Right lung (tissue), 5 donors: Measurements from ENCODE around the gene ULK1. TPM values are rescaled to one million over a fixed set of nuclear protein-coding genes. Genes with fewer than 3 reads are reported as not detected.

Experiments
- DNase-seq, 2 donors: peaks; one replicate each; pipeline ENCODE4 v3.0.0-alpha.2; 2013
- polyA plus RNA-seq, 5 donors: library from polyadenylated mRNA; unstranded; fragments of 120-200 nt; gene quantifications; one replicate each; pipeline versions ENCODE4 v1.2.1 to v1.2.3, GENCODE V29; 2013; ENCODE audit warnings: inconsistent platforms in 1 of 5, low replicate concordance in 1 of 5; ENCODE audit not compliant: insufficient read length in 5 of 5, insufficient read depth in 1 of 5

The ULK1 gene
- polyA plus RNA-seq, 5 donors: 19.8 to 37.8 (median 27.7) TPM

DNA sequence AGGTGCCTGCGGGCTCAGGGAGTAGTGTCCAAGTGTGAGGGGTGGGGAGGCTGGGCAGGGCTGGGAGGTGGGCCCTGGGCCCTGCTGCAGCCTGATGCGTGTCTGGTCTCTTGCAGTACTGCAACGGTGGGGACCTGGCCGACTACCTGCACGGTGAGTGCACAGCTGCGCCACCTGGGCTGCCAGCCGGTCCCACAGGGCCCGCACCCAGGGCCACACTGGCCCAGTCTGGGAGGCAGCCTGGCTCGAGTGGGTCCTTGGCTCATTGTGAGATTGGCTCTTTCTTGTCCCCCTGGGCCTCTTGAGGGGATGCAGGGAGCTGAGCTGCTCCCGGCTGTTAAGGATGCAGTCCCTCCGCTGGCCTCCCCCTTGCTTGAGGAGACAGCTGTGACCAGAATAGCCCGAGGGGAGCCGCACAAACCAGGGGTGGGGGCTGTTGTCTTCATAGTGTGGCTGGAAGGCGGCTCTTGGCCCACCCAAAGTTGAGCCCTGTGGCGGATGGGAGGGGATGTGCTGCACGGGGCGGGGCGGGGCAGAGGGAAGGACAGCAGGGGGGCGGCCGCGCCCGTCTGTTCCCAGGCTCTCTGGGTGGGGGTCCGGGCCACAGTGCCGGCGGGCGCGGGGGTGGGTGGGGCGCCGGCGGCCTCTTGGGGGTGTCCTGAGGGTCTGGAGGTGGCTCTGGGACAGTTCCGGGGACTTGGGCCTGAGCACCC, 13.1 kb downstream of the ULK1 start:
- DNase-seq: no peak

- no peak for DNase-seq
Observed at GRCh38 chr12:131908092-131909080, 14.0 kb downstream of the ULK1 start.

GRCh38 chr12:131909081-131909751, 14.8 kb downstream of the ULK1 start:
- DNase-seq: no peak

GRCh38 chr12:131909752-131910219, 15.4 kb downstream of the ULK1 start:
- DNase-seq: no peak

- no peak for DNase-seq
Observed at GRCh38 chr12:131910302-131911027, 16.0 kb downstream of the ULK1 start.

DNA sequence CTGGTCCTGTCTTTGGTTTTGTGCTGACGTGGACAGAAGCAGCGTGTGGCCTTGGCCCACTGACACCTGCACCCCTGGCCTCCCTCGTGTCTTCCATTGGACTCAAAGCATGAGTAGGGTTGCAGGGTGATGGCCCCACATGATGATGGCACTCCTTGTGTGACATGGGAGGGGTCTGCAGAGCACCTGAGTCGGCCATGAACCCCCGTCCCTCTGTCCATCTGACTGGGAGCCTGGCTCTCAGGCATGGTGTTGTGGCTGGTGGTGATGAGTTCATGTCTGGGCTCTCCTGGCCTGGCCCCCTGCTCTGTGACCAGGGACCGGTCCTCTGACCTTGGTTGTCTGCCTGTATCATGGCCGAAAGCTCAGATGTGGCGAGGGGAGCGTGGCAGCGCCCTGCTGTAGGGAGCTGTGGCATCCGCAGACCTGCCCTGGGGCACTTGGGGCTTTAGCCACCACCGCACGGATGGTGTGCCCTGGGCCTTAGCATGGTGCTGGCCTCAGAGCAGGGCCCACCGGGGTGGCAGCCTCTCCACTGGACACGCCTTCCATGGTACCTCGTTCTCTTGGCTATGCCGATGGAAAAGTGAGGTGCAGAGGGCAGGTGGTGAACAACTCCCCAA, 16.7 kb downstream of the ULK1 start:
- no peak for DNase-seq

DNA sequence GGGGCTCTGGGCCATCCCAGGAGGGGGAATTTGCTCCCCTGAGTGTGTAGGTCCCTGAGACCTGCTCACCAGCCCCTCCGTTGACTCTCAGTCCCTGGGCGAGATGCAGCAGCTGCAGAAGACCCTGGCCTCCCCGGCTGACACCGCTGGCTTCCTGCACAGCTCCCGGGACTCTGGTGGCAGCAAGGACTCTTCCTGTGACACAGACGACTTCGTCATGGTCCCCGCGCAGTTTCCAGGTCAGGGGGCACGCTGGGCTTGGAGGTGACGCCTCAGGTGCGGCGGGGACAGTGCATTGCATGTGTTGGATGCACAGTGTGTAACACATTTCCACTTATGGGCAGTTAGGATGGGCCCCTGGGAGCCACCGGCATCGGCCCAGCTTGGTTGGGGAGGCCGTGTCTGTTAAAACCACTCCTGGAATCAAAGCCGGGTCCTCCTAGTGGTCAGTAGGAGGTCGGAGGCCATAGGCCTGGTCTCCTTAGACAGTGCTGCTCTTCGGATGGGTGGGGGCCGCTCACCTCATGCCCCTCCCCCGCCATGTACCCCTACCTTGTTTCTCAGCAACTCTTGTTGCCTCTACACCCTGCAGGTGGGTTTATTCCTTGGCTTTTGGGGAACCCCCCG, 17.5 kb downstream of the ULK1 start:
- DNase-seq: no peak

DNA sequence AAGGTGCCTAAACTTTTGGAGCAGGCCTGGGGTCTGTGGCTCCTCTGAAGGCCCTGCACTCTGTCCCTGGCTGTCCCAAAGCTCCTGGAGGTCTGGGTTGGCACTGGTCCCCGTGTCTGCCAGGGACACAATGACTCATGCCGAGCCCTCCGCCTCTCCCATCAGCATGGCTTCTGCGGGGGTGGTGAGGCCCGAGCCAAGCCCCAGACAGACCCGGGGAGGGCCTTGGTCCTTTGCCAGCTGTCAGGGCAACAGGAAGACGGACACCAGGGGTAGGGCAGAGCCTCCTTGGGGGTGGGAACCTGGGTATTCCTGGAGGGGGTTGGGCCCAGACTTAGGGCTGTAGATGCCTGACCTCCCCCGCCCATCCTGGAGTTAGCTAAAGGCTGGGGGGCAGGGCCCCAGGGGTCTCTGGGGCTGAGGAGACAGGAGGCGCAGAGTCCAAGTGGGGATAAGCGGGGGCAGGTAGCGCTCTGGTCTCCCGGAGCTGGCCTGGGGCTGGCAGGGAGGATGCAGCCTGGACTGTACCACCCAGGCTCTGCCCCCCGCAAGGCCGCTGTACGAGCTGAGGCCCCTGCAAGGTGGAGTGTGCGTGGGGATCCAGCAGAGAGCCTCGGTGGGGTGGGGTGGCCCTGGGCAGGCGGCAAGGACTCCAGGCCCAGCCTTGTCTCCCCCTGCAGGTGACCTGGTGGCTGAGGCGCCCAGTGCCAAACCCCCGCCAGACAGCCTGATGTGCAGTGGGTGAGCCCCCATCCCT, 18.3 kb downstream of the ULK1 start:
- no peak for DNase-seq

DNA sequence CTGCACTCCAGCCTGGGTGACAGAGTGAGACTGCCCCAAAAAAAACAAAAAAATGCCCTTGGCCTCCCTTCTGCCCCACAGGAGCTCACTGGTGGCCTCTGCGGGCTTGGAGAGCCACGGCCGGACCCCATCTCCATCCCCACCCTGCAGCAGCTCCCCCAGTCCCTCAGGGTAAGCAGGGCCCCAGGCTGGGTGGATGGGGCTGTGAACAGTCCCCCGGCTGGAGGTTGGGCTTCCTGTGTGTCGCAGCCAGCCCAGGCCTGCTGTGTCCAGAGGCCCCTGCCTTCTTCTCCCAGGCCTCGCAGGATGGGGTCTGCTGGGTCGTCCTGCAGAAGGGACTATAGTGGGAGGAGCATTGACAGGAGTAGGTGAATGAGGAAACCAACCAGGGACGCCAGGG, 19.2 kb downstream of the ULK1 start:
- DNase-seq: no peak

DNA sequence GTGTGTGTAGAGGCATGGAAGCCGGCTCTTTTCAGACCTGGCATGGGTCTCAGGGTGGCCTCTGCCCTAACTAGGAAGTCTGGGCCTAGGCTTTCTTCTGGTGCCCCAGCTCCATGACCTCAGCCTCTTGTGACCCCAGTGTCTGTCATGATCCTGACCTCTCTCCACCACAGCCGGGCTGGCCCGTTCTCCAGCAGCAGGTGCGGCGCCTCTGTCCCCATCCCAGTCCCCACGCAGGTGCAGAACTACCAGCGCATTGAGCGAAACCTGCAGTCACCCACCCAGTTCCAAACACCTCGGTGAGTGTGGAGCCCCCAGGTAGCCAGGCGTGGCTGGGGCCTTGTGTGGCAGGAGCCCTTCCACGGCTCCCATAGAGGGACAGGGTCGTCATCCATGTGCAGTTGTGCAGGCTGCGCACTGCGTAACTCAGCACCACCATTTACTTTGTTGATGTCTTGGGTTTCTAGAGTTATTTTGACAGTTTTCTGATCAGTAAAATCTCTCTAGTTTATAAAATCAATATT, 19.8 kb downstream of the ULK1 start:
- DNase-seq: no peak

- DNase-seq: no peak
Observed at GRCh38 chr12:131915000-131915689, 20.7 kb downstream of the ULK1 start.

DNA sequence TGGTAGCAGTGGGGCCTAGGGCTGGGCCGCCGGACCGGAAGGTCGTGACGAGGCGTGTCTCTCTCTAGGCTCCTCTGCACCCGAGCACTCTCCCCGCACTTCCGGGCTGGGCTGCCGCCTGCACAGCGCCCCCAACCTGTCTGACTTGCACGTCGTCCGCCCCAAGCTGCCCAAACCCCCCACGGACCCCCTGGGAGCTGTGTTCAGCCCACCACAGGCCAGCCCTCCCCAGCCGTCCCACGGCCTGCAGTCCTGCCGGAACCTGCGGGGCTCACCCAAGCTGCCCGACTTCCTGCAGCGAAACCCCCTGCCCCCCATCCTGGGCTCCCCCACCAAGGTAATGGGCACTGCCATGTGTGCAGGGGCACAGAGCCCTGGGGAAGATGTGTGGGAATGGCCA, 21.4 kb downstream of the ULK1 start:
- no peak for DNase-seq

DNA sequence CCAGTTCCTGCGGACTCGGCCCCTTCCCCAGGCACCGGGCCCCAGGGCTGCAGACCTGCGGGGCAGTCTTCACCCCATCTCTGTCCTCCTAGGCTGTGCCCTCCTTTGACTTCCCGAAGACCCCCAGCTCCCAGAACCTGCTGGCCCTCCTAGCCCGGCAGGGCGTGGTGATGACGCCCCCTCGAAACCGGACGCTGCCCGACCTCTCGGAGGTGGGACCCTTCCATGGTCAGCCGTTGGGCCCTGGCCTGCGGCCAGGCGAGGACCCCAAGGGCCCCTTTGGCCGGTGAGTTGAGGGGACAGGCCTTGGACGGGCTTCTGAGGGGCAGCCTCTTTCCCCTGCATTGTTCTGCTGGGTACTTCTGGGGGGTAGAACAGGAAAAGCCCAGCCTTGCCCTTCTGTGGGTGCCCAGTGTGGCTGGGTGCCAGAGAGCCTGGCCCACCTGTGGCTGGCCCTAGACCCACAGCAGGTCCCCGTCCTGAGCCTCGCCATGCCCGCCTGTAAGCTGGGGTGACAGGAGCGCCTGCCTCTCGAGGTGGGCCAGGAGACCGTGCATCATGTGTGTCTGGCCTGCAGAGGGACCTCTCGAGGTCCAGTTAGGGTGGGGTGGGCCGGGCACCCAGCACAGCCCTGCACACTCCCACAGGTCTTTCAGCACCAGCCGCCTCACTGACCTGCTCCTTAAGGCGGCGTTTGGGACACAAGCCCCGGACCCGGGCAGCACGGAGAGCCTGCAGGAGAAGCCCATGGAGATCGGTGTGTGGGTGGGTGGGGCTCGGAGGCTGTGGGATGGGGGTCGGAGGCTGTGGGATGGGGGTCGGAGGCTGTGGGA, 22.1 kb downstream of the ULK1 start:
- DNase-seq: no peak

DNA sequence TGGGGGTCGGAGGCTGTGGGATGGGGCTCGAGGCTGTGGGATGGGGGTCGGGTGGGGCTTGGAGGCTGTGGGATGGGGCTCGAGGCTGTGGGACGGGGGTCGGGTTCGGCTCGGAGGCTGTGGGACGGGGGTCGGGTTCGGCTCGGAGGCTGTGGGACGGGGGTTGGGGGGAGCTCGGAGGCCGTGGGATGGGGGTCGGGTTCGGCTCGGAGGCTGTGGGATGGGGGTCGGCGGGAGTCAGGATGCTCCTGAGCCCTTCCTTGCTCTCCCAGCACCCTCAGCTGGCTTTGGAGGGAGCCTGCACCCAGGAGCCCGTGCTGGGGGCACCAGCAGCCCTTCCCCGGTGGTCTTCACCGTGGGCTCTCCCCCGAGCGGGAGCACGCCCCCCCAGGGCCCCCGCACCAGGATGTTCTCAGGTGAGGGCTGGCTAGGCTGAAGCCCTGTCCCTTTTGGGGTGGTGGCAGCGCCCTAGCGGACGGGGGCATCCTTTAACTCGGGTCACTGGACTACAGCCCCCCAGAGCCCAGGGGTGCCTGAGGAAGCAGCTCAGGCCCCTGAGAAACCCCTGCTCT, 22.8 kb downstream of the ULK1 start:
- DNase-seq: no peak

DNA sequence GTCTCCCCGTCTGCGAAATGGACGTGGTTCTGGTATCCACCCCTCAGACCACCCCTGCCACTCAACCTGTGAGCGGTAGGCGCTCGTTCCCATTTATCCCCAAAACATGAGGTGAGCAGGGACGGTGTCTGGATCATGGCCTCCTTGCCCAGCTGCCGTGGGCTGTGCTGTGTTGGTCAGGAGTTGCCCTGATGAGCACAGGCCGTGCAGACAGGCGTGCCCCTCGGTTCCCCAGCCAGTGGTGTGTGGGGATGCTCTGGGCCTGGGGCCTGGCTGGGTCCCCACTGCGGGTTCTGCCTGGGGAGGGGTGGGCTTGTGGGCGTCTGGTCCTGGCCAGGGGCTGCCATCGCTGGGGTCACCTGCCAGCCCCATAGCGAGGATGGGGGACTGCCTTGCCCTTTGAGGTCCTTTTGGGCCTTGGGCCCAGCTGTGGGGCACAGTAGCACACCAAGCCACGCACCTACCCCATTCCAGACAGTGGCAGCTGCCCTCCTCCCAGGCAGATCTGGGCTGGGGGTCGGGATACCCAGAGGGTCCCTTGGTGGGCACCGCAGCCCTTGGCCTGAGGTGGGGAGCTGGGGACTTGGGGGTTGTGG, 23.4 kb downstream of the ULK1 start:
- no peak for DNase-seq

DNA sequence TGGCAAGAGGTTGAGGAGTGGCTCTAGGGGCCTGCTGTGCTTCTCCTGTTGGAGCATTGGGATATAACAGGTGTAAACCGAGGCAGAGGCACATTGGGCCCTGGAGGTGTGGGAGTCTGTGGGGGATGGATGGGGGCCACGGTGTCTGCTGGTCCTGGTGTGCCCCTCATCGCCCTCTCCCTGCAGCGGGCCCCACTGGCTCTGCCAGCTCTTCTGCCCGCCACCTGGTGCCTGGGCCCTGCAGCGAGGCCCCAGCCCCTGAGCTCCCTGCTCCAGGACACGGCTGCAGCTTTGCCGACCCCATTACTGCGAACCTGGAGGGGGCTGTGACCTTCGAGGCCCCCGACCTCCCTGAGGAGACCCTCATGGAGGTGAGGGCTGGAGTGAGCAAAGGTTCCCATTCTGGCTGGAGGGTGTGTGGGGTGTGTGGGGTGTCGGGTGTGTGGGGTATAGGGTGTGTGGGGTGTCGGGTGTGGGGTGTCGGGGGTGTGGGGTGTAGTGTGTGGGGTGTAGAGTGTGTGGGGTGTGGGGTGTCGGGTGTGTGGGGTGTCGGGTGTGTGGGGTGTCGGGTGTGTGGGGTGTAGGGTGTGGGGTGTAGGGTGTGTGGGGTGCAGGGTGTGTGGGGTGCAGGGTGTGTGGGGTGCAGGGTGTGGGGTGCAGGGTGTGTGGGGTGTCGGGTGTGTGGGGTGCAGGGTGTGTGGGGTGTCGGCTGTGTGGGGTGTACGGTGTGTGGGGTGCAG, 24.1 kb downstream of the ULK1 start:
- no peak for DNase-seq

- DNase-seq: no peak
Observed at GRCh38 chr12:131919051-131919347, 24.6 kb downstream of the ULK1 start.
